Endothelial cell of umbilical vein (primary cell): ENCODE data around the gene LTBP1. TPM values are rescaled to one million over a fixed set of nuclear protein-coding genes. Genes with fewer than 3 reads are reported as not detected.

Experiments
- BruUV-seq: library from RNA; stranded (reverse); fragments of 400-500 nt; replicated peaks from 2 replicates; lab custom pipeline; 2021; lab: Mats Ljungman, UMichigan
- CTCF ChIA-PET: fragments of 300-600, 350-600 bp; sonication (Branson Sonifier 250); formaldehyde crosslinking; loops from one replicate; lab custom pipeline; 2021; ENCODE audit warnings: antibody characterized with exemption, inconsistent platforms; lab: Charles Lee
- POLR2A ChIA-PET: fragments of 300-600, 350-600 bp; sonication (Branson Sonifier 250); formaldehyde crosslinking; loops from one replicate; lab custom pipeline; 2021; ENCODE audit warnings: antibody characterized with exemption, inconsistent platforms; lab: Charles Lee
- DNase-seq: peaks from one replicate; pipeline ENCODE4 v3.0.0-alpha.2; 2011; ENCODE audit warnings: low read depth, low spot score
- FAIRE-seq: peaks from 2 replicates; lab custom pipeline; 2011; peaks lifted over from hg19 to GRCh38; lab: Jason Lieb, UNC
- H2AFZ ChIP-seq: 2 replicates; pipeline ENCODE4 v1.6.0; 2012; ENCODE audit warnings: low read depth, low read length, control low read depth, inconsistent platforms
- H3K27ac ChIP-seq: 2 replicates; pipeline ENCODE4 v1.5.1; 2011; ENCODE audit warnings: low read depth, mild to moderate bottlenecking, control low read depth, low read length, moderate library complexity; ENCODE audit not compliant: insufficient read depth
- H3K27me3 ChIP-seq, 2 experiments: 2 replicates each; pipeline versions ENCODE4 v1.6.0 to v1.6.1; 2011; ENCODE audit warnings: low read length in 2 of 2, mixed read lengths in 1 of 2; ENCODE audit not compliant: control insufficient read depth in 2 of 2, insufficient read depth in 2 of 2
- H3K36me3 ChIP-seq, 2 experiments: 2 replicates in 1 of 2; 3 replicates in 1 of 2; pipeline ENCODE4 v1.5.1; 2011; ENCODE audit warnings: low read length in 2 of 2, mild to moderate bottlenecking in 1 of 2, moderate library complexity in 1 of 2; ENCODE audit not compliant: control insufficient read depth in 2 of 2, insufficient read depth in 2 of 2; ENCODE audit errors: extremely low read depth in 1 of 2
- H3K4me1 ChIP-seq: 3 replicates; pipeline ENCODE4 v1.5.1; 2011; ENCODE audit warnings: mild to moderate bottlenecking, low read length; ENCODE audit not compliant: control insufficient read depth, insufficient read depth; ENCODE audit errors: extremely low read depth
- H3K4me2 ChIP-seq: 2 replicates; pipeline ENCODE4 v1.6.1; 2011; ENCODE audit warnings: low read length, control low read depth, mixed read lengths; ENCODE audit not compliant: insufficient read depth
- H3K4me3 ChIP-seq, 3 experiments: fragments of 200-600 bp in 1 of 3; sonication (generic), shearing (Covaris generic) in 1 of 3; replicated peaks in 1 of 3; 2 replicates each; pipeline ENCODE4 v1.5.1; 2011 to 2016; ENCODE audit warnings: control low read depth in 3 of 3, low read length in 3 of 3, mild to moderate bottlenecking in 2 of 3, inconsistent platforms in 1 of 3, low read depth in 1 of 3, moderate library complexity in 1 of 3; ENCODE audit not compliant: insufficient read depth in 1 of 3
- H3K79me2 ChIP-seq: 2 replicates; pipeline ENCODE4 v1.6.0; 2012; ENCODE audit warnings: low read length, inconsistent platforms; ENCODE audit not compliant: control insufficient read depth, insufficient read depth
- H3K9ac ChIP-seq: replicated peaks from 2 replicates; pipeline ENCODE3; 2011; ENCODE audit warnings: low read length, control low read depth; ENCODE audit not compliant: insufficient read depth; ENCODE audit errors: extremely low read depth
- H3K9me1 ChIP-seq: replicated peaks from 3 replicates; pipeline ENCODE4 v1.6.0; 2011; ENCODE audit warnings: mild to moderate bottlenecking, low read length; ENCODE audit not compliant: control insufficient read depth, insufficient read depth; ENCODE audit errors: extremely low read depth
- H3K9me3 ChIP-seq: replicated peaks from 2 replicates; pipeline ENCODE4 v1.5.1; 2012; ENCODE audit warnings: low read length, inconsistent platforms; ENCODE audit not compliant: control insufficient read depth, insufficient read depth
- H4K20me1 ChIP-seq: replicated peaks from 2 replicates; pipeline ENCODE3; 2011; ENCODE audit warnings: mild to moderate bottlenecking, low read length; ENCODE audit not compliant: control insufficient read depth, insufficient read depth; ENCODE audit errors: extremely low read depth
- CTCF ChIP-seq, 2 donors: IDR thresholded peaks; 1 replicate in 1 of 2; 2 replicates in 1 of 2; pipeline ENCODE4 v1.5.1; 2011; ENCODE audit warnings: low read length in 2 of 2, mild to moderate bottlenecking in 2 of 2, moderate library complexity in 2 of 2, control low read depth in 1 of 2, inconsistent platforms in 1 of 2, low read depth in 1 of 2; ENCODE audit not compliant: insufficient read depth in 1 of 2; ENCODE audit errors: extremely low read depth in 1 of 2
- EZH2 ChIP-seq: IDR thresholded peaks from 2 replicates; pipeline ENCODE4 v1.6.1; 2012; ENCODE audit warnings: borderline replicate concordance, low read depth, mild to moderate bottlenecking, moderate library complexity, low read length, inconsistent platforms; ENCODE audit not compliant: severe bottlenecking
- FOS ChIP-seq: IDR thresholded peaks from 2 replicates; pipeline ENCODE4 v1.6.1; 2011; ENCODE audit warnings: mild to moderate bottlenecking, low read length, moderate library complexity, borderline replicate concordance; ENCODE audit not compliant: insufficient read depth
- GATA2 ChIP-seq: IDR thresholded peaks from 2 replicates; pipeline ENCODE4 v1.7.0; 2011; ENCODE audit warnings: low read depth, mild to moderate bottlenecking, moderate library complexity, mixed read lengths, low read length; ENCODE audit not compliant: insufficient read length, insufficient read depth
- JUN ChIP-seq: IDR thresholded peaks from 2 replicates; pipeline ENCODE4 v1.6.1; 2011; ENCODE audit warnings: borderline replicate concordance, low read depth; ENCODE audit not compliant: insufficient read length, insufficient read depth
- MAX ChIP-seq: IDR thresholded peaks from 2 replicates; pipeline ENCODE4 v1.6.1; 2011; ENCODE audit not compliant: insufficient read depth, insufficient read length
- MYC ChIP-seq: IDR thresholded peaks from one replicate; pipeline ENCODE4 v1.6.1; 2011; ENCODE audit warnings: mild to moderate bottlenecking, low read depth, low read length
- POLR2A ChIP-seq: IDR thresholded peaks from 2 replicates; pipeline ENCODE4 v1.6.1; 2012; ENCODE audit warnings: low read depth, mild to moderate bottlenecking, control low read depth, low read length
- POLR2AphosphoS5 ChIP-seq: IDR thresholded peaks from 2 replicates; pipeline ENCODE4 v1.6.1; 2012; ENCODE audit warnings: low read depth, mild to moderate bottlenecking, control low read depth, low read length, moderate library complexity; ENCODE audit not compliant: insufficient read depth
- dilution Hi-C: fragments of 300-500 bp; cut with MboI; formaldehyde crosslinking; loops from one replicate; pipeline ENCODE4 v1.15.0; 2019; ENCODE audit warnings: low sequenced_read_pairs; ENCODE audit not compliant: extremely low pct_ligation_motif_present
- intact Hi-C: fragments of 100-400 bp; cut with micrococcal nuclease; formaldehyde crosslinking; loops from one replicate; pipeline ENCODE4 v1.10.0; 2022
- polyA plus RNA-seq, 4 experiments: library from polyadenylated mRNA; depleted of rRNA in 3 of 4; stranded (reverse) in 3 of 4; unstranded in 1 of 4; fragments of >200 nt; gene quantifications; 2 replicates each; pipeline versions ENCODE4 v1.2.1 to v1.2.3, GENCODE V29; 2011 to 2012; ENCODE audit warnings: missing spikeins in 1 of 4
- total RNA-seq: library from RNA; stranded (reverse); gene quantifications from 2 replicates; pipeline ENCODE4 v1.2.3, GENCODE V29; 2021

Gene LTBP1
- total and polyA plus RNA-seq, 2 donors (not counting 3 experiments of a cell fraction or from before 2014, with no cell fraction given): 57.4 to 68.2 TPM

DNA sequence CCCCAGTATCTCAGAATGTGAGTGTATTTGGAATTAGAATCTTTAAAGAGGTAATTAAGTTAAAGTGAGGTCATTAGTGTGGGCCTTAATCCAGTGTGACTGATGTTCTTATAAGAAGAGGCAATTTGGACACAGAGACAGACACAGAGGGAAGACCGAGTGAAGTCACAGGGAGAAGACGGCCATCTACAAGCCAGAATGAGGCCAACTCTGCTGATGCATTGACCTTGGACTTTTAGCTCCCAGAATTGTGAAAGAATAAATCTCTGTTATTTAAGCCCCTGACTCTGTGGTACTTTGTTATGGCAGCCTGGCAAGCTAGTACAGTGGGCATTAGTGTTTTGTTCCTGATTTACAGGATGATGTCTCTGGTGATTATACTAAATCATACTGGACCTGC, 64.6 kb downstream of the LTBP1 start:
- Histone ChIP-seq H3K27ac (no peak overlapping the region), H2AFZ (no peak overlapping the region), H3K4me3 (no peak overlapping the region), H3K9me1 (no peaks in the 10 kb centered on the region), H3K27me3 (no peaks in the 10 kb centered on the region), H4K20me1 (no peaks in the 10 kb centered on the region), H3K9ac (no peak overlapping the region), H3K36me3 (no peaks in the 10 kb centered on the region), H3K9me3 (no peaks in the 10 kb centered on the region), H3K79me2 (peaks cover 3% of the 10 kb centered on the region), H3K4me1 (peaks cover 19% of the 10 kb centered on the region), H3K4me2 (no peak overlapping the region)
- CTCF ChIA-PET: interaction anchor here (1.8 kb wide), 1 partner anchor 9 kb away, joined by 7 read pairs; no protein-coding TSS in a partner anchor
- no TSS peak for BruUV-seq
- no peak for TF ChIP-seq MYC
- TF ChIP-seq MAX: no peak
- no peak for TF ChIP-seq POLR2A
- TF ChIP-seq CTCF (IDR thresholded peaks at IDR 0.05; ENCODE audit: extremely low read depth in 1 of 2, insufficient read depth in 1 of 2, low read depth in 1 of 2, low read length in 2 of 2): no peak
- TF ChIP-seq JUN: no peak
- TF ChIP-seq EZH2: no peak
- no peak for TF ChIP-seq FOS
- TF ChIP-seq GATA2: no peak
- TF ChIP-seq POLR2AphosphoS5: no peak
- no peak for DNase-seq
- peak; percentile 38 for FAIRE-seq
- intact Hi-C loops (no loop called here), dilution Hi-C loops (no loop called here)
- POLR2A ChIA-PET: no interaction called here
